GM20000 (cell line): ENCODE results near the gene SELENOW.

Experiments used
- DNase-seq: peaks from one replicate; pipeline ENCODE4 v3.0.0; 2012; ENCODE audit warnings: low spot score
- TF ChIP-seq, protein P1 (sequence below): IDR thresholded peaks from 2 replicates; pipeline ENCODE4 v1.5.1; 2012; ENCODE audit warnings: mild to moderate bottlenecking, control low read depth; ENCODE audit errors: extremely low read depth, missing control alignments

The SELENOW gene

GRCh38 chr19:47754206-47755064 is 24.1 kb upstream of the SELENOW start:
- TF ChIP-seq, protein P1, sequence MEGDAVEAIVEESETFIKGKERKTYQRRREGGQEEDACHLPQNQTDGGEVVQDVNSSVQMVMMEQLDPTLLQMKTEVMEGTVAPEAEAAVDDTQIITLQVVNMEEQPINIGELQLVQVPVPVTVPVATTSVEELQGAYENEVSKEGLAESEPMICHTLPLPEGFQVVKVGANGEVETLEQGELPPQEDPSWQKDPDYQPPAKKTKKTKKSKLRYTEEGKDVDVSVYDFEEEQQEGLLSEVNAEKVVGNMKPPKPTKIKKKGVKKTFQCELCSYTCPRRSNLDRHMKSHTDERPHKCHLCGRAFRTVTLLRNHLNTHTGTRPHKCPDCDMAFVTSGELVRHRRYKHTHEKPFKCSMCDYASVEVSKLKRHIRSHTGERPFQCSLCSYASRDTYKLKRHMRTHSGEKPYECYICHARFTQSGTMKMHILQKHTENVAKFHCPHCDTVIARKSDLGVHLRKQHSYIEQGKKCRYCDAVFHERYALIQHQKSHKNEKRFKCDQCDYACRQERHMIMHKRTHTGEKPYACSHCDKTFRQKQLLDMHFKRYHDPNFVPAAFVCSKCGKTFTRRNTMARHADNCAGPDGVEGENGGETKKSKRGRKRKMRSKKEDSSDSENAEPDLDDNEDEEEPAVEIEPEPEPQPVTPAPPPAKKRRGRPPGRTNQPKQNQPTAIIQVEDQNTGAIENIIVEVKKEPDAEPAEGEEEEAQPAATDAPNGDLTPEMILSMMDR, result no peak
- no peak for DNase-seq

GRCh38 chr19:47755065-47755761 is 23.3 kb upstream of the SELENOW start:
- TF ChIP-seq, protein P1, result no peak
- DNase-seq, result no peak

- no peak for DNase-seq
- TF ChIP-seq, protein P1, result no peak
Observed at GRCh38 chr19:47755762-47756626, 22.5 kb upstream of the SELENOW start.

DNA sequence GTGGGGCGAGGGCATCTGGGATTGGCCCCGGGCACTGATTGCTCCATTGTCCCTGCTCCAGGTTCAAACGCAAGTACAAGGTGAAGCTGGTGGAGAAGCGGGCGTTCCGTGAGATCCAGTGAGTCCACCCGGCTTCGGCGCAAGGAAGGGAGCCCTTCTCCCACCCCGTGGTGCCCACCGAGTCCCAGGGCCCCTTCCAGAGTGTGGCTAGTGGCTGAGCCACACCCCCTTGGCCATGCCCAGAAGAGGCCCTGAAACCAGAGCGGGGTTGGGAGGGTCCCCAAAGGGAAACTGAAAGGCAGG is 21.9 kb upstream of the SELENOW start:
- DNase-seq, result no peak
- TF ChIP-seq, protein P1, result no peak

GRCh38 chr19:47756953-47757608 is 21.4 kb upstream of the SELENOW start:
- no peak for DNase-seq
- TF ChIP-seq, protein P1, result no peak

GRCh38 chr19:47757617-47758442 is 20.7 kb upstream of the SELENOW start:
- TF ChIP-seq, protein P1, result no peak
- DNase-seq, result no peak
